GM10266 (cell line): ENCODE measurements around the gene TRIM27.

Experiments
- DNase-seq: peaks from one replicate; pipeline ENCODE4 v3.0.0; 2012; ENCODE audit errors: extremely low spot score
- TF ChIP-seq, protein P1 (sequence below): IDR thresholded peaks from 2 replicates; pipeline ENCODE4 v1.5.1; 2012; ENCODE audit warnings: mild to moderate bottlenecking, low read depth; ENCODE audit not compliant: control insufficient read depth, insufficient read depth; ENCODE audit errors: missing control alignments

The TRIM27 gene

DNA sequence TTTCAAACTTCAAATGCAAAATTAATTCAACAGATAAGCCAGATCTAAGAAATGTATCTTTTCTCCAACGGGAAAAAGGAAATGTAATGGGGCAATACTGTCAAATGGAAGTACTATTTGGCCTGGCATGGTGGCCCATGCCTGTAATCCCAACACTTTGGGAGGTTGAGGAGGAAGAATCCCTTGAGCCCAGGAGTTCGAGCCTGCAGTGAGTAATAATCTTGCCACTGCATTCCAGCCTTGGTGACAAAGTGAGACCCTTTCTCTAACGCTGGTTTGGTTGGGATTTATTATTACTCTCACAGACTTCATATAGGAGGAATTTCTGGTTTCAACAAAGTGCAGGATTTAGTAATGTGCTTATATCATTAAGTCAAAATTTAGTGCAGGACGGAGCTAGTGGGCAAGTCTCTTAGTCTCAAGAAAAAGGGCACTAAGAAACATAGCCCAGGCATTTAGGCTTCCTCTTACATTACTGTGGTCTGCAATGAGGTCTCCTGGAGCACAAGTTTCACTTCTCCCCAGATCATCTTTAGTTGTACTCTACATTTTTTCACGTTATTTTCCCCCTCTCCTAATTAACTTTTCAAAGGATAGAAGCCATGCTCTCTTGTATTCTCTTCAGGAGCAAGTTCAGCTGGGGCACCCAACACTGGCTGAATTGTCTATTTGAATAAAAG, 23.1 kb downstream of the TRIM27 start:
- TF ChIP-seq, protein P1, sequence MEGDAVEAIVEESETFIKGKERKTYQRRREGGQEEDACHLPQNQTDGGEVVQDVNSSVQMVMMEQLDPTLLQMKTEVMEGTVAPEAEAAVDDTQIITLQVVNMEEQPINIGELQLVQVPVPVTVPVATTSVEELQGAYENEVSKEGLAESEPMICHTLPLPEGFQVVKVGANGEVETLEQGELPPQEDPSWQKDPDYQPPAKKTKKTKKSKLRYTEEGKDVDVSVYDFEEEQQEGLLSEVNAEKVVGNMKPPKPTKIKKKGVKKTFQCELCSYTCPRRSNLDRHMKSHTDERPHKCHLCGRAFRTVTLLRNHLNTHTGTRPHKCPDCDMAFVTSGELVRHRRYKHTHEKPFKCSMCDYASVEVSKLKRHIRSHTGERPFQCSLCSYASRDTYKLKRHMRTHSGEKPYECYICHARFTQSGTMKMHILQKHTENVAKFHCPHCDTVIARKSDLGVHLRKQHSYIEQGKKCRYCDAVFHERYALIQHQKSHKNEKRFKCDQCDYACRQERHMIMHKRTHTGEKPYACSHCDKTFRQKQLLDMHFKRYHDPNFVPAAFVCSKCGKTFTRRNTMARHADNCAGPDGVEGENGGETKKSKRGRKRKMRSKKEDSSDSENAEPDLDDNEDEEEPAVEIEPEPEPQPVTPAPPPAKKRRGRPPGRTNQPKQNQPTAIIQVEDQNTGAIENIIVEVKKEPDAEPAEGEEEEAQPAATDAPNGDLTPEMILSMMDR, result no peak
- DNase-seq, result no peak

DNA sequence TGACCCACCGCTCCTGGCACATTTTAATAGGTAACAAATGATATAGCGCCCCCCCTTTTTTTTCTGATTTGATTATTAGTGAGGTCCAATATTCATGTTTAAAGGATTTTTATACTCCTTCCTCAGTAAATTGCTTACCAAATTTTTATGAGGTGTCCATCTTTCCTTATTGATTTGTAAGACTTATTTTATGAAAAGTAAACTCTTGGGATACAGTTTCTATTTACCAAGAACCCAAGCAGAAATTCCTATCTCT, 25.1 kb downstream of the TRIM27 start:
- DNase-seq, result no peak
- TF ChIP-seq, protein P1, result no peak

DNA sequence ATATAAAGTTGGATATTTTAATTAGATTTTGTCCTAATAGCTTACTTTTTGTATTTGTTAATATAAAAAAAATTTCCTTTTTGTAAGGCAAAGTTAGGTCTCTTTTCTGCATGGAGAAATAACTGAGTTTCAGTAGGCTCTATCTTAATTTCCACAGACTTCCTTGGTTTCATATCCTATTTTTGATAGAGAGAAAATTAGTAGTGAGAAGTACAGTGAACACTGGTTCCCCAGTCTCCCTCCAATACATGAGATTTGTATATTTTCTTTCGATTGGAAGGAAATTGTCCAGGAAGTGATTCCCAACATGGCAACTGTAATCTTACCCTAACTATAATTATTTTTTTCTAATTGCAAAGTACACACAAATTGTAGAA, 26.4 kb downstream of the TRIM27 start:
- DNase-seq, result no peak
- TF ChIP-seq, protein P1, result no peak

DNA sequence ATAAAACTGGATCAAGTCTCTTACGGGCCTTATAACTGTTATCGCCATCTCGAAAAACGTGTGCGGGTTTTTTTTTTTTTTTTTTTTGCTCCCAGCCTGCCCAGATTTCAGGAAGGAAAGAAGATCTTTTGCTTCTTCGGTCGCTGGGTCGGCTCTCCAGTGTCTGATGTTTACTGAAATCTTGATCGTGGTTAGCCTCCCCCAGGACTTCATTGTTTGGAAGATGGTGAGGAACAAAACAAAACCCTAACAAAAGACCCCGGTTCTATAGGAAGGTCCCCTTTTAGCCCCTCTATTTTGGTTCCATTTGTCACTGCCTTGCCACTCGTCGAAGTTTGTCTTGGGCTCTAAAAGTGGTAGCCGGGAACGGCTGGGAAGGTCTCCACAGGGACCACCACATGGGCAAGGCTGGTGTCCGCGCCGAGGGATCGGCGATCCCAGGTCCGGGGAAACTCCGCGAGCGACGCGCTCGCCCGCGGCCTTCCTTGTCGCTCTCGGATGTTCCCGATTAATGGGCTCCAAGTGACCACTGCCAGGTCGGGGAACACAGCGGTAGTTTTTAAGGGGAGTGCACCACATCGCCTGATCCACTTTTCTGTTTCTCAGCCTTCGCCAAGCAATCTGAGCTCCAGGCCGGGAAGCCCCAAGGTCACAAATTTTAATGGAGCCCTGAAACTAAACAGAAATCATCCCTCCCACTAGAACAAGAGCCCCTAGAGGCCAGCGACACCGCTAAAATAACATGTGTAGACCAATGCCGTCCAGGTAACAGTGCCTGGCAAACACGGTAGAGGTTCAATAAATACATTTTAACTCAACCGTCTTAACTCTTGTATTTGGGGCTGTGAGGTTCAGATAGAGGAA, 27.0 kb downstream of the TRIM27 start:
- TF ChIP-seq, protein P1, result peak; percentile 25

DNA sequence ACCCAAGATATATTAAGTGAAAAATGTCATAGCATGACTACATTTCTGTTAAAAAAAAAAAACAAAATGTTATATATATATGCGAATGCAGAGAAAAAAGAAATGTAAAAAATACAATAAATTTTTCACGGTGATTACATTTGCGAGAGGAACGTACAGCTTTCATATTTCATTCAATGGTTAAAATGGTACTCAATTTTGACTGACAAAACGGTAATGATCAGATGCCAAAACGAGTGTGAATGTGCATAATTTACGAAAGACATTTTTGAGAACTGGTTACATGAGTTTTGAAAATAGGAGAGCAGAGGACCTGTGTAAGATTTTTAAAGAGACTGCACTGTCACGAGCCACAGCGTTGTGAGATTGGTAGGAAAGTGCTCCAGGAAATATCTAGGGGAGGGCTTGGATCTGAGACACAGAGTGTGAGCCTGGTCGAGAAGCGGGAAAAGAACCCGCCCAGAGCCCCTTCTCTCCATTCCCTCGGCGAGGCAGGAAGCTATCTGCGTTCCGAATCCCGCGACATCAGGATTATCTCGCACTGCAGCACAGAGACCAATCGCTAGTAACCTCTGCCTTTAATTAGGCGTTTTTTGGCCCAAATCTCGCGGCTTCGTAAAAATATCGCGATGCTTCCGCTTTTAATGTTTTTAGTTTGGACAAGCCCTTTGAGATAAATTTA, 28.5 kb downstream of the TRIM27 start:
- DNase-seq, result peak; percentile 91
- TF ChIP-seq, protein P1, result no peak

More for the DNA sequence above, 27.0 kb downstream of the TRIM27 start:
- DNase-seq, result peak; percentile 50

DNA sequence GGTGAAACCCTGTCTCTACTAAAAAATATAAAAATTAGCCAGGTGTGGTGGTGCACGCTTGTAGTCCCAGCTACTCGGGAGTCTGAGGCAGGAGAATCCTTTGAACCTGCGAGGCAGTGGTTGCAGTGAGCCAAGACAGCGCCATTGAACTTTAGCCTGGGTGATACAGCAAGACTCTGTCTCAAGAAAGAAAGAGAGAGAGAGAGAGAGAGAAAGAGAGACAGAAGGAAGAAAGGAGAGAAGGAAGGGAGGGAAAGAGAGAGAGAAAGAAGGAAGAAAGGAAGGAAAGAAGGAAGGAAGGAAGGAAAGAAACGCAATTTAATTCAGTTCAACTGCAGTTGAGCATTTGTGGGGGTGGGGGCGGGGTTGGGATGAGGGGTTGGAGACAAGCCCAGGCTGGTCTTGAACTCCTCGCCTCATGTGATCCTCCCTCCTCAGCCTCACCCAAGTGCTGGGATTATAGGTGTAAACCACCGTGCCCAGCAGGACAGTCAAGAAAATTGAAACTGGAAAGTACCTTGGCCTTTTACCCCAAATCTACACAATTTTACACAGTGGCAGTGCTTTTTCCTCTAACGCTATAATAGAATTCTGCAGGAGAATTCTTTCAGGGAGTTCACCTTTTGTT, 30.5 kb downstream of the TRIM27 start:
- TF ChIP-seq, protein P1, result no peak
- DNase-seq, result no peak
